Fibroblast of the aortic adventitia (primary cell): ENCODE measurements around the gene BCL2L13. TPM values are rescaled to one million over a fixed set of nuclear protein-coding genes. Genes with fewer than 3 reads are reported as not detected.

ENCODE experiments used
- DNase-seq: peaks from one replicate; pipeline ENCODE4 v3.0.0-alpha.2; 2010; ENCODE audit warnings: low read depth
- H3K4me3 ChIP-seq: 2 replicates; pipeline ENCODE4 v1.5.1; 2011; ENCODE audit warnings: low read depth, mild to moderate bottlenecking, control low read depth, low read length, moderate library complexity
- CTCF ChIP-seq: IDR thresholded peaks from 2 replicates; pipeline ENCODE4 v1.5.1; 2011; ENCODE audit warnings: mild to moderate bottlenecking, low read length, control low read depth, inconsistent platforms; ENCODE audit not compliant: insufficient read depth
- total RNA-seq: library from RNA; depleted of rRNA; stranded (reverse); fragments of >200 nt; gene quantifications from 2 replicates; pipeline ENCODE4 v1.2.3, GENCODE V29; 2012; ENCODE audit warnings: low replicate concordance

BCL2L13 gene, protein sequence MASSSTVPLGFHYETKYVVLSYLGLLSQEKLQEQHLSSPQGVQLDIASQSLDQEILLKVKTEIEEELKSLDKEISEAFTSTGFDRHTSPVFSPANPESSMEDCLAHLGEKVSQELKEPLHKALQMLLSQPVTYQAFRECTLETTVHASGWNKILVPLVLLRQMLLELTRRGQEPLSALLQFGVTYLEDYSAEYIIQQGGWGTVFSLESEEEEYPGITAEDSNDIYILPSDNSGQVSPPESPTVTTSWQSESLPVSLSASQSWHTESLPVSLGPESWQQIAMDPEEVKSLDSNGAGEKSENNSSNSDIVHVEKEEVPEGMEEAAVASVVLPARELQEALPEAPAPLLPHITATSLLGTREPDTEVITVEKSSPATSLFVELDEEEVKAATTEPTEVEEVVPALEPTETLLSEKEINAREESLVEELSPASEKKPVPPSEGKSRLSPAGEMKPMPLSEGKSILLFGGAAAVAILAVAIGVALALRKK
- total RNA-seq, result 40.2 and 46.0 TPM in 2 replicates

DNA sequence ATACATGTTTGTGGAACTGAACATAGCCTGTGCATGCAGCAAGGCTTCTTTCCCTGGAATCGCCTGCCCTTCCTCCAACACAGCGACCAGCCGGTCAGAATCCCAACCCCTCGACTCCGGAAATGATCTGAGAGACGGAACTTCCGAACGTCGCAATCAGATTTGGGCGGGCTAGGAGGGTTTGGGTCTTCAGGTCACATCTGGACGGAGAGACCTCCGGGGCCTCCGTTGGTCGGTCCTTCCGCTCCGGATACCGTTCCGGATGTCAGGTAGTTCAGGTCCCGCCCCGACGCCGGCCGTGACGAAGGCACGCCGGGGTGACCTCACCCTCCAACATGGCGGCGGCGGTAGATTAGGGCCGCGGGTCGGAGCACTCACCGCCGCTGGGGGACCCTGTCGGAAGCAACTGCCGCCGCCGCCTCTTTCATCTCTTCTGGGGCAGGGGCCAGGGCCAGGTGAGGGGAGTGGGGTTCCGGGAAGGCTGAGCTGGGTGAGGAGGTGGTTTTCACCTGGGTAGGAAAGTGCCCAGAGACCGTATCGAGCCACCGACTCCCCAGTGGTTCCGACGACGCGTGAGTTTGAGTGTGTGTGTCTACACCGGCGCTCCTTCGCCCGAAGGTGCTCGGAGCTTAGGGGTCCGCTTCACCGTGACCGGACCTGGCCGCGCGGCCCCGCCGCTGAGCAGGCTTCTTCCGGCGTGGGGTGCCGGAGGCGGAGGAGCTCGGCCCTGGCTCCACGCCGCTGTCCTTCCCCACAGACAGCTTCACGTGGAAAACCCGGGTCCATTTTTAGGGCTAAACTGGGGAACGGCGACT lies at the start of gene BCL2L13:
Gene BCL2L13, plus strand, starts transcription at position 326 of the 815 bp plus-strand sequence. CDS start 16,955 bp downstream, outside the sequence.
- peak; percentile 81 for DNase-seq
- peak; percentile 20 for TF ChIP-seq CTCF
- peak within 1 kb of the TSS; percentile 88 for H3K4me3 ChIP-seq

DNA sequence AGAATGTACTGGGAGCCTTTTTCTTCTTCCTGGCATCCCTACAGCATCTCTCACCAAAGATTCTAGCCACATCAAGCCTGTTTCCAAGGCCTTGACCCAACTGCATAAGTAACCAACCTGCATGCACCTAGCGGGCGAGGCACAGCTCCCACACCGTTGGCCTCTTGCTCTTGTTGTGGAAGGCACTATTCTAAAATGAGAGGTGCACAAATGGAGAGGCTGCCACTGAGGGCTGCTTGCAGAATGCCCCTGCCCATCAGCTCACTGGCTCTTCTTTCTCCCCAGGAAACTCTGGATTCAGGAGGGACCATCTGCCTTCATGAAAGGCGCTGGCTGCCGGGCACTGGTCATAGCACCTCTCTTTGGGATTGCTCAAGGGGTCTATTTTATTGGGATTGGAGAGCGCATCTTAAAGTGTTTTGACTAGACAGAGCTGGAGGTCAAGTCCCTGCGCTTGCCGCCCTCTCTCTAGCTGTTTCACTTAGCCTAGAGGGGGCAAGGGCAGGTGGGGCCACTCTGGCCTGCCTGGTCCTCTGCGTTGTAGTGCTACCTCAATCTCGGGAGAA lies 48.7 kb upstream of the BCL2L13 start:
- no peak for DNase-seq
- no peak for TF ChIP-seq CTCF

GRCh38 chr22:17590586-17590985 lies 48.0 kb upstream of the BCL2L13 start:
- no peak for TF ChIP-seq CTCF
- H3K4me3 ChIP-seq, result no peak overlapping the region
- DNase-seq, result no peak

More for the DNA sequence above, 48.7 kb upstream of the BCL2L13 start:
- H3K4me3 ChIP-seq, result no peak overlapping the region

- no peak overlapping the region for H3K4me3 ChIP-seq
- TF ChIP-seq CTCF, result no peak
- DNase-seq, result no peak
Measured at GRCh38 chr22:17592201-17592600, 46.4 kb upstream of the BCL2L13 start.

DNA sequence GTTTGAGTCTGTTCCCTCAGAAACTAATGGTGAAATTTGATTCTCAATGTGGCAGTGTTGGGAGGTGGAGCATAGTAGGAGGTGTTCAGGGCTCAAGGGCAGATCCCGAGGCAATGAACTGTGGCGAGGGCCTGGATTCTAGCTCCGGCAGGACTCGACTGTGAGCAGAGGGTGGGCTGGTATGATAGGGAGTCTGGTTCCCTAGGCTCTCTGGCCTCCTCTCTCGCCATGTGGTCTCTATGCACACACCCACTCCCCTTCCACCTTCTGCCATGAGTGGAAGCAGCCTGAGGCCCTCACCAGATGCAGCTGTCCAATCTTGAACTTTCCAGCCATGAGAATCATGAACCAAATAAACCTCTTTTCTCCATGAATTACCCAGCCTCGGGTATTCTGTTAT lies 42.3 kb upstream of the BCL2L13 start:
- TF ChIP-seq CTCF, result no peak

GRCh38 chr22:17597217-17597616 lies 41.3 kb upstream of the BCL2L13 start:
- no peak overlapping the region for H3K4me3 ChIP-seq
- DNase-seq, result no peak
- TF ChIP-seq CTCF, result no peak

More for the DNA sequence above, 42.3 kb upstream of the BCL2L13 start:
- DNase-seq, result no peak
- no peak overlapping the region for H3K4me3 ChIP-seq
